Omental fat pad (tissue), 4 donors: ENCODE measurements around the gene SORCS2. TPM values are rescaled to one million over a fixed set of nuclear protein-coding genes. Genes with fewer than 3 reads are reported as not detected.
"Not testable (repeated sequence)": the region's sequence is repeated elsewhere in the genome, so short reads cannot be mapped to it uniquely, and the experiment has no call there.

Experiments
- ATAC-seq: fragments of 150-250 bp; one replicate; pipeline ENCODE4 v1.9.1; 2016; ENCODE audit warnings: mild to moderate bottlenecking, moderate library complexity; ENCODE audit not compliant: low FRiP score
- DNase-seq: peaks from one replicate; pipeline ENCODE4 v3.0.0-alpha.2; 2019; ENCODE audit warnings: low spot score
- total RNA-seq, 4 donors: library from RNA; depleted of rRNA; stranded (reverse); fragments of >200 nt; gene quantifications; one replicate each; pipeline ENCODE4 v1.1.0, GENCODE V29; 2016
- TF ChIP-seq, protein P1 (sequence below), 3 donors: fragments of 450-650 bp; IDR thresholded peaks; one replicate each; pipeline ENCODE4 v1.5.1; 2016 to 2017; ENCODE audit warnings: antibody characterized with exemption in 3 of 3, mild to moderate bottlenecking in 3 of 3, moderate library complexity in 2 of 3

The SORCS2 gene
- total RNA-seq, 4 donors from 2014 or later = 0.63 to 4.6 (median 1.2) TPM

DNA sequence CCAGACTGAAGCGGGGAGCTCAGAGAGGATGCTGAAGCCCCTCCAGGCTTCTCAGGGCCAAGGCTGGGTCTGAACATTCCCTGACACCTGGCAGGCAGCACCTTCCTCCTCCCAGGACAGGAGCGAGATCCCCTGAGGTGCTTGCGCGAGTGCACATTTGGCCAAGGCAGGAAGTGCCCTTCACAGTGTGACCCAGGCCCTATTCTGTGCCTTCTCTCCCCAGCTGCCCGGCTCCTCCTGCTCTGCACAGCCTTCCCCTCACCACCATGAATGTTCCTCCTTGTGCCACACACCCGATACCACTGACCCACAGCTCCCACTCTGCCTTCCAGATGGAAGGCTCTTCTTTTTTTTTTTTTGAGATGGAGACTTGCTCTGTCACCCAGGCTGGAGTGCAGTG, 259.5 kb downstream of the SORCS2 start:
- TF ChIP-seq, protein P1, sequence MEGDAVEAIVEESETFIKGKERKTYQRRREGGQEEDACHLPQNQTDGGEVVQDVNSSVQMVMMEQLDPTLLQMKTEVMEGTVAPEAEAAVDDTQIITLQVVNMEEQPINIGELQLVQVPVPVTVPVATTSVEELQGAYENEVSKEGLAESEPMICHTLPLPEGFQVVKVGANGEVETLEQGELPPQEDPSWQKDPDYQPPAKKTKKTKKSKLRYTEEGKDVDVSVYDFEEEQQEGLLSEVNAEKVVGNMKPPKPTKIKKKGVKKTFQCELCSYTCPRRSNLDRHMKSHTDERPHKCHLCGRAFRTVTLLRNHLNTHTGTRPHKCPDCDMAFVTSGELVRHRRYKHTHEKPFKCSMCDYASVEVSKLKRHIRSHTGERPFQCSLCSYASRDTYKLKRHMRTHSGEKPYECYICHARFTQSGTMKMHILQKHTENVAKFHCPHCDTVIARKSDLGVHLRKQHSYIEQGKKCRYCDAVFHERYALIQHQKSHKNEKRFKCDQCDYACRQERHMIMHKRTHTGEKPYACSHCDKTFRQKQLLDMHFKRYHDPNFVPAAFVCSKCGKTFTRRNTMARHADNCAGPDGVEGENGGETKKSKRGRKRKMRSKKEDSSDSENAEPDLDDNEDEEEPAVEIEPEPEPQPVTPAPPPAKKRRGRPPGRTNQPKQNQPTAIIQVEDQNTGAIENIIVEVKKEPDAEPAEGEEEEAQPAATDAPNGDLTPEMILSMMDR (IDR thresholded peaks at IDR 0.05) = no peak
- ATAC-seq (no peak), DNase-seq (no peak)

DNA sequence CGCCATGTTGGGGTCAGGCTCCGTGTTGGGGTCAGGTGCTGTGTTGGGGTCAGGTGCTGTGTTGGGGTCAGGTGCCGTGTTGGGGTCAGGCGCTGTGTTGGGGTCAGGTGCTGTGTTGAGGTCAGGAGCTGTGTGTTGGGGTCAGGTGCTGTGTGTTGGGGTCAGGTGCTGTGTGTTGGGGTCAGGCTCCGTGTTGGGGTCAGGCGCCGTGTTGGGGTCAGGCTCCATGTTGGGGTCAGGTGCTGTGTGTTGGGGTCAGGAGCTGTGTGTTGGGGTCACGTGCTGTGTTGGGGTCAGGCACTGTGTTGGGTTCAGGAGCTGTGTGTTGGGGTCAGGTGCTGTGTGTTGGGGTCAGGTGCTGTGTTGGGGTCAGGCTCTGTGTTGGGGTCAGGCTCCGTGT, 260.5 kb downstream of the SORCS2 start:
- ATAC-seq, DNase-seq: not testable (repeated sequence)

DNA sequence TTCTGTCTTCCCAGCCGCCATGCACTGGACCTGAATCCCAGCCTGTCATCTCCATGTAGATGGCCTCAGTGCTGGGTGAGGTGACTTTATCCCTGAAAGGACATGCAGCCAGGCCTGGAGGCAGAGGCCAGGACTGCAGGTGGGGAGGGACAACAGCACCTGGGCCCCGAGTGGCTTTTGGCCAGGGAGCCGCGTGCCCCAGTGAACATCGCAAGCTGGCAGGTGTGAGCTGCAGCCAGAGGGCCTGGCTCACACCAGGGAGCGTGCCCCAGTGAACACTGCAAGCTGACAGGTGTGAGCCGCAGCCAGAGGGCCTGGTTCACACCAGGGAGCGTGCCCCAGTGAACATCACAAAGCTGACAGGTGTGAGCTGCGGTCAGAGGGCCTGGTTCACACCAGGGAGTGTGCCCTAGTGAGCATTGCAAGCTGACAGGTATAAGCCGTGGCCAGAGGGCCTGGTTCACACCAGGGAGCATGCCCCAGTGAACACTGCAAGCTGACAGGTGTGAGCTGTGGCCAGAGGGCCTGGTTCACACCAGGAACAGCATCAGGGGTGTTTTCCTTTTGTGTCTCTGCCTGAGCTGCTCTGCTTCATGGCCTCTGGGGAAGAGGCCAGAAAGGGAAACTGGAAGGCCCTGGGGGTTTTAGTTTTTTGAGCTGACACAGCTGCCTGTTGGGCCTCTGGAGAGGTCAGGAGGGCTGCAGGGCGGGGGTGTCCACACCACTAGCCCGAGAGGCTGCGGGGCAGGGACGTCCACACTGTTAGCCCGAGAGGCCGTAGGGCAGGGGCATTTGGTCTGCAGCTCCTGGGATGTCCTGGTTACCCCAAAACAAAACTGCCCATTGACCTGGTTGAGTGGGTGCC, 265.1 kb downstream of the SORCS2 start:
- DNase-seq (no peak), ATAC-seq (peak; percentile 23)
- TF ChIP-seq, protein P1 (IDR thresholded peaks at IDR 0.05) = no peak

DNA sequence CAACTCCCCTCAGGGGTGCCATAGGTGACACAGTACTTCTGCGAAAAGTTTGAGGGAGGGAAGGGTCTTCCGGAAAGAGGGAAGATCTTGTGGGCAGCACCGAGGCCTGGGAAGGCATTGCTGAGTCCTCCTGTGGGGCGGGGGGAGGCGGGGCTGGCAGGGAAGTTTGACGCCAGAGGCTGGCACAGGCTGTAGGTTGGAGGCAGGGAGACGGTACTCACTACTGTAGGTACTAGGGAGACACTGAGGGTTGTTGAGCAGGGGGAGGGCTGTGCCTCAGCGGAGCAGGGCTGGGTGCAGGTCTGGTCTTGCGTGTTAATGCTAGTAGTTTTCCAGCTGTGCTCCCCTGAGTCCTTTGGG, 265.7 kb downstream of the SORCS2 start:
- ATAC-seq = peak; percentile 37
- TF ChIP-seq, protein P1 (IDR thresholded peaks at IDR 0.05) = no peak
- no peak for DNase-seq

DNA sequence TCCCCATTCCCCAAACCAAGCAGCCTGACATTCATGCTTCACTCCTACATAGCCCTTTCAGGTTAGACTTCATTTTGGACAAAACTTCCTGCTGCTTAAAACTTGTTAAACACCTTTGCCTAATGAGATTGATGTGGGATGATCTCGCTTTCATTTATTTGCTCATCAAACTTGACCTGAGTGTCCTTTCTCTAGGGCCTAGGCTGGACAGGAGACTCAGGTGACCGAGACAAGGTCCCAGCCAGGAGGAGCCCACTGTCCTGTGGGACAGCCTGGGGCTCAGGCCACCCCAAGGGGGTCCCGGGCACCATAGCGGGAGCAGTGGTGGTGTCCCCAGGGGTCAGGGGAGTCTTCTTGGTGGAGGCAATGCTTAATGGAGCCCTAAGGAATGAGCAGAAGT, 266.1 kb downstream of the SORCS2 start:
- no peak for ATAC-seq
- TF ChIP-seq, protein P1 (IDR thresholded peaks at IDR 0.05) = no peak
- DNase-seq = no peak

DNA sequence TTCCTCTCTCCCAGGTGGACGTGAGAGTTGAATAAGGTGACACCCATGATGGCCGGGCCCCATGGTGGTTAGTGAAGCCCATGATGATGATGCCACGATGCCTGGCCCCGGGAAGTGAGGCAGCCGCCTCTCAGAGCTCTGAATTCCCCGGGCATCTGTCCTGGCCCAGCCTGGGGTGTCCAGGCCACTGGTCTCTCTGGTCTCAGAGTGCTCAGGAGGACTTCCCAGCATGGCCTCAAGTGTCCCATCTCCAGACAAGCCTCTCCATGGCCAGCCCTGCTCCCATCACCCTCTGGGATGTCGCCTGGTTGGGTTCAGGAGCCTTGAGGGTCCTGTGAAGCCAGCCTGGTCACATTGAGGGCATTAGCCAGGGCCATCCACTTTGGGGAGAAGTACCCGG, 267.1 kb downstream of the SORCS2 start:
- DNase-seq (no peak), ATAC-seq (no peak)
- TF ChIP-seq, protein P1 (IDR thresholded peaks at IDR 0.05) = no peak

DNA sequence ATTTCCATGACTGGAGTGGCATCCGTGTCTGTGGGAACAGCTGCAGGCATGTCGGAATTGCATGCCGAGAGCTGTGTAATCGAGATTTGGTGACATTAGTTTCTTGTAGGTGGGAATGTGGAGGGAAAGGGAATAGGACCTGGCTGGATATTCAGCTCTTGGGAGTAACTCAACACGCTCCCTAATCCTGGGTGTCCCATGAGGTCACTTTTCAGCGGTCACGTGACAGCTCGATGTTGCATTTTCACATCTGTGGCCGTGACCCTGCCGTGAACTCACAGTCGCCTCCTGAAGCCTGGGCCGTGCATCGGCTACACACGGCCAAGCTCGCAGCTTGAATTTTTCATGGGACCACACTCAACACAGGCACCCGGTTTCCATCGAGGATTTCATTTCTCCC, 268.2 kb downstream of the SORCS2 start:
- DNase-seq = no peak
- ATAC-seq = no peak
- TF ChIP-seq, protein P1 (IDR thresholded peaks at IDR 0.05) = no peak
